HepG2 (cell line): ENCODE data around the gene RPS6KC1.

Experiments used
- FOXO4 ChIP-seq: sonication (generic); formaldehyde crosslinking; conservative IDR thresholded peaks from 2 replicates; pipeline ENCODE4 v1.8.1; 2023; ENCODE audit warnings: missing genetic modification reagents
- MAFK ChIP-seq, 2 experiments: IDR thresholded peaks in 1 of 2; conservative IDR thresholded peaks in 1 of 2; 2 replicates each; pipeline ENCODE4 v1.6.1; 2011; ENCODE audit warnings: improper control_type of control experiment in 2 of 2, low read length in 2 of 2
- NFRKB ChIP-seq: fragments of 450-650 bp; IDR thresholded peaks from 2 replicates; pipeline ENCODE4 v1.6.1; 2017
- ZBTB26 ChIP-seq: IDR thresholded peaks from 2 replicates; pipeline ENCODE4 v1.6.1; 2016; ENCODE audit warnings: missing compliant biosample characterization, missing genetic modification reagents, borderline replicate concordance
- ZBTB7A ChIP-seq: sonication (generic); formaldehyde crosslinking; IDR thresholded peaks from 2 replicates; pipeline ENCODE4 v1.8.0; 2022; ENCODE audit warnings: mild to moderate bottlenecking, missing genetic modification reagents
- ZFP36L2 ChIP-seq: sonication (generic); formaldehyde crosslinking; IDR thresholded peaks from 2 replicates; pipeline ENCODE4 v1.4.0; 2020; ENCODE audit warnings: missing genetic modification reagents
- ZNF512B ChIP-seq: sonication (generic); formaldehyde crosslinking; IDR thresholded peaks from 2 replicates; pipeline ENCODE4 v1.5.1; 2020; ENCODE audit warnings: missing genetic modification reagents, mild to moderate bottlenecking, borderline replicate concordance

GRCh38 chr1:213050745-213051126, 305 bp upstream of the RPS6KC1 start:
- TF ChIP-seq NFRKB, result no peak
- no peak for TF ChIP-seq FOXO4 (CRISPR knock-in tag)
- no peak for TF ChIP-seq ZFP36L2 (CRISPR knock-in tag)
- no peak for TF ChIP-seq MAFK (conservative IDR thresholded peaks at IDR 0.05 in 1 of 2, IDR thresholded peaks at IDR 0.05 in 1 of 2; ENCODE audit: low read length in 2 of 2)
- TF ChIP-seq ZBTB26 (CRISPR knock-in tag), result no peak
- no peak for TF ChIP-seq ZBTB7A (CRISPR knock-in tag)
- TF ChIP-seq ZNF512B (CRISPR knock-in tag), result no peak
